ENCODE data around the gene PLPPR1.

The PLPPR1 gene

GRCh38 chr9:101128623-101129022 is 100.1 kb downstream of the PLPPR1 start:
- DNase-seq = no peak

- DNase-seq = peak in 1 of 3 experiments; percentile 35
Observed at GRCh38 chr9:101130054-101130453, 101.5 kb downstream of the PLPPR1 start.

- DNase-seq = no peak
Observed at GRCh38 chr9:101131326-101131725, 102.8 kb downstream of the PLPPR1 start.

DNA sequence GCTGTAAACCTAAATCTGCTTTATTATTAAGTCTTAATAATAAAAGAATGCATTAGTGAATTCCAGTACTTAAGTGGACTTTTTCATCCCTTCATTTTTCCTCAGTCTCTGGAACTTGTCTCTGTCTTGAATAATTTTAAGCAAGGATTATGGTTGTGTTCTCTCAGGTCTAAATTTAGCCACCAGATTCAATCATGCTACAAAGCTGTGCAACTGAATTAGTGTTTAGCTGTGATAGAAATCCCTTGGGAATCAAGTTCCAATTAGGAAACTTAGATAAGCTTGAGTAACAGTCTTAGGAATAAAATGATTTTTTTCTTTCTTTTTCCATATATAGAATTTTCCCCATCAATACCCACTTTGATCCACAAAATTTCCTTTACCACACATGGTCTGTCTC is 104.3 kb downstream of the PLPPR1 start:
- peak in 1 of 3 experiments; percentile 33 for DNase-seq

GRCh38 chr9:101138509-101138908 is 110.0 kb downstream of the PLPPR1 start:
- DNase-seq = no peak

- peak; percentile 4 to 52 (median 45) for DNase-seq
Observed at GRCh38 chr9:101139082-101139481, 110.6 kb downstream of the PLPPR1 start.

GRCh38 chr9:101140764-101141163 is 112.2 kb downstream of the PLPPR1 start:
- DNase-seq = no peak

- DNase-seq = no peak
Observed at GRCh38 chr9:101146508-101146907, 118.0 kb downstream of the PLPPR1 start.

DNA sequence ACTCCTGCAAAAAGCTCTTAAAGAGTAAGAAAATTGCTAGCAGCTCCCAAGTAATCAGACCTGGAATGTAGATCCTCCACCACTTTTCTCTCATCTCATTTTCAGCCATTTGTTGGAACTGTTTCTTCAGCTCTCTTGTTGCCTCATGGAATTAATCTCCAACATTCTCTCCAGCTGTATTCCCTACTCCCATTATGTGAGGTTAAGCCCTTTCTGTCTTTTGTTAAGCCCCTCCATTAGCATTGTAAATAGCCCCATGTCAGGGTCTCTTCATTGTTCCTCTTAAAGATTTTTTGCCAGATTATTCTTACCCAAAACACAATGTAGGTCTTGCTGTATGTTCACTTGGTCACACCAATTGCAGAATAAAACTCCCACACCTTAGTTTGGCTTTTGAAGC is 119.8 kb downstream of the PLPPR1 start:
- no peak for DNase-seq

DNA sequence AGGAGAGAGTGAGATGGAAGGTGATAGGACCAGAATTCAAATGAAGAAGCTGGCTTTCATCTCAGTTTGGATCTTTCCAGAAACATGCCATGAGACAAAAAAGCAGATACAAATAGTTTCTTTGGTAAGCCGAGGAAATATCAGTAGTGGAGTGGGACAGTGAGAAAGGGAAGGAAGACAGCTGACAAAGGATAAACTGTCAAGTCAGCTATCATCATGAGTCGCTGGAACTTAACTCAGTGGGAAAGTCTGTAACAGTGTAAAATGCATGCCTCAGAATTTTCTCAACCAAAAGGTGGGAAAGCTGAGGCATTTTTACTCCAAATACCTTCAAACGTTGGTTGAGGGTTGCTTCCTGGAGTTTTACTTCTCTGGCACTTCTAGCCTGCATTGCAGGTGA is 129.8 kb downstream of the PLPPR1 start:
- DNase-seq = no peak

DNA sequence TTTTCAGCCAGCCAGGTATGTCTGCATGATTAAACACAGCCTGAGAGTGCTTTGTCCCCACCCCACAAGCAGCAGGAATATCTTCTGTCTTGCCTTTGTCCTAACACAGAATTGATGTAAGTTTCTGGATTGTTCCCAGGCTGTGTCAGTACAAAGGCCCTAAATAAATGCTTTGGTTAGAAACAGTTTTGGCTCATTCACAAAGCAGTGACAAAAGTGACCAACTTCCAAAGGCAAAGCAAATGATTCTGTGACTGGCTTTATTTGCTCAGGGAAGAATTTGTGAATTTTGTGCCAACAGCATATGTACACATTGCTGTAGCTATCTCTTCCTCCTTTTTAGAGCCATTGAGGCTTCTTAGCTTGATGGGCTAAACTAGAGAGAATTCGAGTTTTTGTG is 133.7 kb downstream of the PLPPR1 start:
- DNase-seq = no peak

DNA sequence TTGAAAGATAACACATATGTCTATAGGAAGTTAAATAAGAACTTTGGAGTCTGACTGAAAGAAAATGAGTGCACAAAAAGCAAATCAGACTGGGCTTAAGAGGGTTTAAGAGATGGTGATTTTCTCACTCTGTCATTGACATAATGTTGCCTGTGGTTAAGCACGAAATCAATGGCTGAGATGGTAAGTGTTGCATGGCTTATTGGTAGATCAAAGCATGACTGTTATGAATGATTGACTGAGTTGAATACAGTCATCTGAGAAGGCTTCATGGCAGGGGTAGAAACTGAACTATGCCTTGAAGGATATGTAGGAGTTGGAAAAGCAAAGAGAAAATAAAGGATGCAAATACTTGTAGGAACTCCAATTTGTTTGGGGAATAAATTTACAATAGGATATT is 136.6 kb downstream of the PLPPR1 start:
- DNase-seq = no peak

DNA sequence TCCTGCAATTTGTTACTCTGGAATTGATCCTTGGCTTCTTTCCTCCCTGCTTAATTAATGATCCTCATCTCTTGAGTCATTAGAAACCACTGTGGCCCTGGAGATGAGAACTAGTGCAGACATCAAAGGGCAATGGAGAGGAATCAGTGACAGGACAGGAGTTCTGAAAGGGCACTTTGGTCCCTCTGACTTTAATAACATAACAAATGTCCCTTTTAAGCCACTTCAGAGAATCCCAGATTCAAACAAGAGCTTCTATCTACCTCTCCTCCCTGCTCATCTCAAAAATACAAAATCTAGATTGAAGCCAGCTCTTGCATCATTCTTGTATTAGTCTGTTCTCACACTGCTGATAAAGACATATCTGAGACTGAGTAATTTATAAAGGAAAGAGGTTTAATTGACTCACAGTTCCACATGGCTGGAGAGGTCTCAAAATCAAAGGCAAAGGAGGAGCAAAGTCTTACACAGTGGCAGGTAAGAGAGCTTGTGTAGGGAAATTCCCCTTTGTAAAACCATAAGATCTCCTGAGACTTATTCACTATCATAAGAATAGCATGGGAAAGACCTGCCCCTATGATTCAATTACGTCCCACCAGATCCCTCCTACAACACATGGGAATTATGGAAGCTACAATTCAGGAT is 139.1 kb downstream of the PLPPR1 start:
- DNase-seq = no peak

- DNase-seq = no peak
Observed at GRCh38 chr9:101172616-101173015, 144.1 kb downstream of the PLPPR1 start.

DNA sequence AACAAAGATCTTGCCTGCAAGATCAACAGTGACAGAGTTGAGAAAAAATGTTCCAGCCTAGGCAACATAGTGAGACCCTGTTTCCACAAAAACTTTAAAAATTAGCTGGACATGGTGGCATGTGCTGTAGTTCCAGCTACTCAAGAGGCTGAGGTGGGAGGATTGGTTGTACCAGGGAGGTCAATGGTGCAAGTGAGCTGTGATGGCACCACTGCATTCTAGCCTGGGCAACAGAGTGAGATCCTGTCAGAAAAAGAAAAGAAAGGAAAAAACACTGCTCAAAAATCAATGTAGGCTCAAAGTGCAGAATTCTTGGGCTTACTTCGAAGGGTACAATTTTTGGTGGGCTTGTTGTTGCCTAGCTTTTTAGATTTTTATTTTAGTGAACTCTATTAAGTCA is 145.4 kb downstream of the PLPPR1 start:
- DNase-seq = no peak

GRCh38 chr9:101176384-101176783 is 147.9 kb downstream of the PLPPR1 start:
- no peak for DNase-seq

GRCh38 chr9:101184813-101185278 is 156.3 kb downstream of the PLPPR1 start:
- DNase-seq = no peak

DNA sequence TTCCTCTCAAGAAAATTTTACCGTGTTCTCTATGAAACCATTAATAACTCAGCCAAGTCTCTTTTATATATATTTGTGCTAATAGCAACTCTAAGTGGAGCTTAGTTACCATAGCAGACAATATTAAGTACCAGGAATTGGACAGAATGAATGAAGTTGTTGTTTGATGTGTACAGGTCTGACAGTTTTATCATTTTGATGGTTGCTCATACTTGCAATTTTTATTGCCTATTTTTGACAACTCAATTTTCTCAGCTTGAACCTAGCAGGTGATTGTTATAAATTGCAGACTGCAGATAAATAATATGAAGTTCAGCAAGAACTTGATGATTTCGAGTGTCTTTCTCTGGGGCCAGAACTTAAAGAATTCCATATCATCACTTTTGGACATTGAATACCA is 163.2 kb downstream of the PLPPR1 start:
- DNase-seq = no peak

- DNase-seq = no peak
Observed at GRCh38 chr9:101197026-101197425, 168.5 kb downstream of the PLPPR1 start.

- no peak for DNase-seq
Observed at GRCh38 chr9:101200852-101201251, 172.3 kb downstream of the PLPPR1 start.

GRCh38 chr9:101201630-101202029 is 173.1 kb downstream of the PLPPR1 start:
- DNase-seq = no peak

DNA sequence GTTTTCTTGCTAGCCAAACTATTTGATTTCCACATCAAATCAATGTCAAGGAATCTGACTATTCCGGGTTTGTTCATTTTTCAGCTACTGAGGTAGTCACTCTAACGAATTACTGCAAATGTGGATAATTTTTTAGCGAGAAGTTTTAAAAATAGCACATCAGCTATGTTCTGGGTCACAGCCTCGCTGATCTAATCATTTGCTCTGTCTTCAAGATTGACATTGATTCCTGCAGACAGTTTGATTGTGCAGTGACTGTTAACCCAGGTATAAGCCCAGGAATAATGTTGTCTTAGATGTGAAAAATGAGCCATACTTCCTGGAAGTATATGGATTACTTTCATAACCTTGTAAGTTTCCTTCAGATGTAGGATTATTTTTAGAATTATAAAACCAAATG is 181.1 kb downstream of the PLPPR1 start:
- no peak for DNase-seq

- DNase-seq = no peak
Observed at GRCh38 chr9:101212661-101213060, 184.1 kb downstream of the PLPPR1 start.

DNA sequence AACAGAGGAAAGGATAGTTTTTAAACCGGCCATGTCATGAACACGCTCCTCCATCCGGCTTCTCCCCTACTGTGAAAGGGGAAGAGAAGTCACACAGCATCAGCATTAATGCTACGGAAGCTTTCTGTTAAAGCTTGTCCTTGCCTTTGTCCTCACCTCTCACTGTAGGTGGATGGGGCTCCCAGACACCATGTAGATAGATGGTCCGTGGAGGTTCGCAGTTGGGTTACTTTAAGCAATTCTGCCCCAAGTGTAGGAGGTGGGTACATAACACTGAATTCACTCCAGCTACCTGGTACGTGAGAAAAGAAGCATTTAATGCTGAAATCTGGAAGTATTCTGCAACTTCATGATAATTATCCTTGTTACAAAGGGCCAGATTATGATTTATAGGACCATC is 190.5 kb downstream of the PLPPR1 start:
- DNase-seq = no peak

GRCh38 chr9:101220341-101220740 is 191.8 kb downstream of the PLPPR1 start:
- DNase-seq = no peak
